Activated T-helper 17 cell treated with anti-CD3 and anti-CD28 coated beads, Interleukin-2, amount 50 U/mL, for 72 hours (primary cell): Measurements from ENCODE around the gene IL20RB. TPM values are rescaled to one million over a fixed set of nuclear protein-coding genes. Genes with fewer than 3 reads are reported as not detected.
A peak's percentile ranks its signal among the peaks of the same experiment; 100 is the strongest.

ENCODE experiments used
- ATAC-seq: fragments of 150-1000 bp; cut with Tn5 transposase; replicated peaks from 2 replicates; pipeline ENCODE4 v1.10.0; 2021; ENCODE audit warnings: mild to moderate bottlenecking, moderate library complexity
- H3K27ac Mint-ChIP-seq: one replicate; pipeline ENCODE4 v1.8.0; 2022; ENCODE audit warnings: mixed read lengths
- H3K27me3 Mint-ChIP-seq: one replicate; pipeline ENCODE4 v1.8.0; 2022; ENCODE audit warnings: mixed read lengths
- H3K36me3 Mint-ChIP-seq: one replicate; pipeline ENCODE4 v1.8.0; 2022; ENCODE audit warnings: low read depth, mild to moderate bottlenecking, mixed read lengths
- H3K4me1 Mint-ChIP-seq: one replicate; pipeline ENCODE4 v1.8.0; 2022; ENCODE audit warnings: mixed read lengths
- H3K4me3 Mint-ChIP-seq: one replicate; pipeline ENCODE4 v1.8.0; 2022; ENCODE audit warnings: mild to moderate bottlenecking, mixed read lengths
- H3K9me3 Mint-ChIP-seq: one replicate; pipeline ENCODE4 v1.8.0; 2022; ENCODE audit warnings: mixed read lengths
- total RNA-seq, 2 donors: library from RNA; stranded (reverse); gene quantifications; one replicate each; pipeline ENCODE4 v1.2.3, GENCODE V29; 2022

IL20RB gene
- total RNA-seq, 2 donors from 2014 or later = 1.6 to 3.7 TPM

- ATAC-seq = peak; percentile 82
- Mint-ChIP-seq H3K27ac (peak overlapping the region; percentile 77), H3K36me3 (peaks cover 82% of the 10 kb centered on the region), H3K4me3 (peak overlapping the region; percentile 53), H3K9me3 (no peaks in the 10 kb centered on the region), H3K27me3 (no peaks in the 10 kb centered on the region), H3K4me1 (peaks cover 26% of the 10 kb centered on the region)
Observed at GRCh38 chr3:136932523-136932922, 25.3 kb upstream of the IL20RB start.

- Mint-ChIP-seq H3K4me3 (peak overlapping the region; percentile 53), H3K27me3 (no peaks in the 10 kb centered on the region), H3K27ac (peak overlapping the region; percentile 77), H3K4me1 (peaks cover 27% of the 10 kb centered on the region), H3K9me3 (no peaks in the 10 kb centered on the region), H3K36me3 (peaks cover 80% of the 10 kb centered on the region)
- peak; percentile 62 for ATAC-seq
Observed at GRCh38 chr3:136932978-136933772, 24.6 kb upstream of the IL20RB start.

GRCh38 chr3:136937175-136937574 is 20.6 kb upstream of the IL20RB start:
- peaks cover 49% of the 10 kb centered on the region for H3K36me3 Mint-ChIP-seq
- H3K4me3 Mint-ChIP-seq = no peak overlapping the region
- no peak overlapping the region for H3K27ac Mint-ChIP-seq
- ATAC-seq = no peak
- H3K27me3 Mint-ChIP-seq = no peaks in the 10 kb centered on the region
- H3K9me3 Mint-ChIP-seq = no peaks in the 10 kb centered on the region
- peaks cover 30% of the 10 kb centered on the region for H3K4me1 Mint-ChIP-seq

- H3K4me1 Mint-ChIP-seq = peaks cover 33% of the 10 kb centered on the region
- no peak overlapping the region for H3K4me3 Mint-ChIP-seq
- peaks cover 45% of the 10 kb centered on the region for H3K36me3 Mint-ChIP-seq
- no peaks in the 10 kb centered on the region for H3K27me3 Mint-ChIP-seq
- no peak for ATAC-seq
- peak overlapping the region; percentile 5 for H3K27ac Mint-ChIP-seq
- no peaks in the 10 kb centered on the region for H3K9me3 Mint-ChIP-seq
Observed at GRCh38 chr3:136937851-136938250, 19.9 kb upstream of the IL20RB start.

- H3K36me3 Mint-ChIP-seq = peaks cover 40% of the 10 kb centered on the region
Observed at GRCh38 chr3:136938334-136938733, 19.4 kb upstream of the IL20RB start.

GRCh38 chr3:136939489-136939888 is 18.3 kb upstream of the IL20RB start:
- Mint-ChIP-seq H3K4me3 (peak overlapping the region; percentile 47), H3K4me1 (peaks cover 39% of the 10 kb centered on the region), H3K27ac (peak overlapping the region; percentile 68), H3K36me3 (peaks cover 36% of the 10 kb centered on the region), H3K9me3 (no peaks in the 10 kb centered on the region), H3K27me3 (no peaks in the 10 kb centered on the region)
- ATAC-seq = no peak

More at GRCh38 chr3:136938334-136938733, 19.4 kb upstream of the IL20RB start:
- Mint-ChIP-seq H3K4me1 (peaks cover 33% of the 10 kb centered on the region), H3K27me3 (no peaks in the 10 kb centered on the region), H3K27ac (peak overlapping the region; percentile 5), H3K4me3 (no peak overlapping the region), H3K9me3 (no peaks in the 10 kb centered on the region)
- peak; percentile 43 for ATAC-seq

GRCh38 chr3:136942803-136943202 is 15.0 kb upstream of the IL20RB start:
- Mint-ChIP-seq H3K27me3 (no peaks in the 10 kb centered on the region), H3K9me3 (no peaks in the 10 kb centered on the region), H3K4me1 (peaks cover 37% of the 10 kb centered on the region), H3K36me3 (peaks cover 33% of the 10 kb centered on the region), H3K4me3 (peak overlapping the region; percentile 2), H3K27ac (peak overlapping the region; percentile 44)
- ATAC-seq = no peak

GRCh38 chr3:136943436-136943835 is 14.3 kb upstream of the IL20RB start:
- Mint-ChIP-seq H3K9me3 (no peaks in the 10 kb centered on the region), H3K27me3 (no peaks in the 10 kb centered on the region), H3K36me3 (peaks cover 38% of the 10 kb centered on the region), H3K27ac (peak overlapping the region; percentile 44), H3K4me3 (peak overlapping the region; percentile 2), H3K4me1 (peaks cover 30% of the 10 kb centered on the region)
- no peak for ATAC-seq

GRCh38 chr3:136946978-136947377 is 10.8 kb upstream of the IL20RB start:
- H3K4me3 Mint-ChIP-seq = no peak overlapping the region
- ATAC-seq = no peak
- peaks cover 20% of the 10 kb centered on the region for H3K4me1 Mint-ChIP-seq
- no peaks in the 10 kb centered on the region for H3K9me3 Mint-ChIP-seq
- no peaks in the 10 kb centered on the region for H3K27me3 Mint-ChIP-seq
- H3K27ac Mint-ChIP-seq = no peak overlapping the region
- H3K36me3 Mint-ChIP-seq = peaks cover 46% of the 10 kb centered on the region

GRCh38 chr3:136947477-136947876 is 10.3 kb upstream of the IL20RB start:
- Mint-ChIP-seq H3K27me3 (no peaks in the 10 kb centered on the region), H3K36me3 (peaks cover 46% of the 10 kb centered on the region), H3K9me3 (no peaks in the 10 kb centered on the region), H3K4me3 (no peak overlapping the region), H3K4me1 (peaks cover 16% of the 10 kb centered on the region), H3K27ac (no peak overlapping the region)
- no peak for ATAC-seq

GRCh38 chr3:136949146-136949545 is 8.6 kb upstream of the IL20RB start:
- Mint-ChIP-seq H3K36me3 (peaks cover 39% of the 10 kb centered on the region), H3K27me3 (no peaks in the 10 kb centered on the region), H3K4me3 (no peak overlapping the region), H3K27ac (no peak overlapping the region), H3K9me3 (no peaks in the 10 kb centered on the region), H3K4me1 (no peaks in the 10 kb centered on the region)
- ATAC-seq = no peak

GRCh38 chr3:136949708-136950107 is 8.1 kb upstream of the IL20RB start:
- ATAC-seq = no peak
- Mint-ChIP-seq H3K36me3 (peaks cover 39% of the 10 kb centered on the region), H3K4me3 (no peak overlapping the region)

GRCh38 chr3:136950623-136951022 is 7.2 kb upstream of the IL20RB start:
- no peak overlapping the region for H3K27ac Mint-ChIP-seq
- no peaks in the 10 kb centered on the region for H3K27me3 Mint-ChIP-seq
- H3K36me3 Mint-ChIP-seq = peaks cover 35% of the 10 kb centered on the region
- no peaks in the 10 kb centered on the region for H3K9me3 Mint-ChIP-seq
- peaks cover 10% of the 10 kb centered on the region for H3K4me1 Mint-ChIP-seq
- no peak overlapping the region for H3K4me3 Mint-ChIP-seq
- no peak for ATAC-seq

More at GRCh38 chr3:136949708-136950107, 8.1 kb upstream of the IL20RB start:
- Mint-ChIP-seq H3K27me3 (no peaks in the 10 kb centered on the region), H3K4me1 (peaks cover 1% of the 10 kb centered on the region), H3K9me3 (no peaks in the 10 kb centered on the region), H3K27ac (no peak overlapping the region)

GRCh38 chr3:136952292-136952691 is 5.5 kb upstream of the IL20RB start:
- ATAC-seq = no peak
- Mint-ChIP-seq H3K4me3 (no peak overlapping the region), H3K4me1 (peaks cover 10% of the 10 kb centered on the region), H3K36me3 (peaks cover 19% of the 10 kb centered on the region), H3K9me3 (no peaks in the 10 kb centered on the region), H3K27me3 (no peaks in the 10 kb centered on the region), H3K27ac (peak overlapping the region; percentile 14)

GRCh38 chr3:136954251-136954650 is 3.5 kb upstream of the IL20RB start:
- Mint-ChIP-seq H3K9me3 (no peaks in the 10 kb centered on the region), H3K27ac (no peak overlapping the region), H3K36me3 (peaks cover under 1% of the 10 kb centered on the region), H3K4me3 (no peak overlapping the region), H3K27me3 (no peaks in the 10 kb centered on the region), H3K4me1 (peaks cover 10% of the 10 kb centered on the region)
- no peak for ATAC-seq
